GM23338 (cell line): ENCODE data around the gene TBX1. TPM values are rescaled to one million over a fixed set of nuclear protein-coding genes. Genes with fewer than 3 reads are reported as not detected.

Experiments
- ATAC-seq: fragments of 200-7000 bp; cut with Tn5 transposase; 3 replicates; pipeline ENCODE4 v1.9.1; 2020
- DNase-seq: peaks from one replicate; pipeline ENCODE4 v3.0.0-alpha.2; 2015; ENCODE audit warnings: low spot score
- H2AFZ ChIP-seq: fragments of 200-600 bp; sonication (generic); 2 replicates; pipeline ENCODE4 v1.8.0; 2016; ENCODE audit warnings: antibody characterized with exemption, mild to moderate bottlenecking, moderate library complexity
- H3F3A ChIP-seq: fragments of 200-600 bp; sonication (generic); replicated peaks from 2 replicates; pipeline ENCODE4 v1.8.0; 2017; ENCODE audit warnings: antibody characterized with exemption, mixed run types, low read depth
- H3K27ac ChIP-seq: fragments of 200-600 bp; sonication (generic); 2 replicates; pipeline ENCODE4 v1.6.1; 2016; ENCODE audit warnings: low read depth
- H3K27me3 ChIP-seq: fragments of 200-600 bp; sonication (generic); 2 replicates; pipeline ENCODE4 v1.8.0; 2016; ENCODE audit warnings: mild to moderate bottlenecking, mixed run types, moderate library complexity; ENCODE audit not compliant: insufficient read depth
- H3K36me3 ChIP-seq: fragments of 200-600 bp; sonication (generic); 2 replicates; pipeline ENCODE4 v1.8.0; 2016; ENCODE audit warnings: mild to moderate bottlenecking; ENCODE audit not compliant: insufficient read depth
- H3K4me1 ChIP-seq: fragments of 200-600 bp; sonication (generic); 2 replicates; pipeline ENCODE4 v1.8.0; 2016; ENCODE audit warnings: mild to moderate bottlenecking, moderate library complexity; ENCODE audit not compliant: insufficient read depth
- H3K4me2 ChIP-seq: fragments of 200-600 bp; sonication (generic); 2 replicates; pipeline ENCODE4 v1.7.1; 2017; ENCODE audit warnings: mixed run types
- H3K4me3 ChIP-seq: fragments of 200-600 bp; sonication (generic); 2 replicates; pipeline ENCODE4 v1.6.1; 2016; ENCODE audit warnings: mixed run types
- H3K79me2 ChIP-seq: fragments of 200-600 bp; sonication (generic); replicated peaks from 2 replicates; pipeline ENCODE4 v1.8.0; 2017; ENCODE audit warnings: mild to moderate bottlenecking; ENCODE audit not compliant: insufficient read depth
- H3K9me2 ChIP-seq: fragments of 200-600 bp; sonication (generic); 2 replicates; pipeline ENCODE4 v1.8.0; 2017; ENCODE audit not compliant: insufficient read depth
- H4K20me1 ChIP-seq: fragments of 200-600 bp; sonication (generic); replicated peaks from 2 replicates; pipeline ENCODE4 v1.8.0; 2017; ENCODE audit warnings: mild to moderate bottlenecking; ENCODE audit not compliant: insufficient read depth
- H3K27ac Mint-ChIP-seq: 2 replicates; pipeline ENCODE4 v1.8.0; 2020; ENCODE audit warnings: inconsistent platforms, mild to moderate bottlenecking, moderate library complexity, mixed read lengths
- H3K27me3 Mint-ChIP-seq: 3 replicates; pipeline ENCODE4 v1.8.0; 2022; ENCODE audit warnings: low read depth, mild to moderate bottlenecking, moderate library complexity, mixed read lengths, inconsistent platforms; ENCODE audit not compliant: insufficient read depth, poor library complexity
- H3K36me3 Mint-ChIP-seq: 3 replicates; pipeline ENCODE4 v1.8.0; 2021; ENCODE audit warnings: low read depth, mild to moderate bottlenecking, inconsistent platforms, moderate library complexity, mixed read lengths
- H3K4me1 Mint-ChIP-seq: 3 replicates; pipeline ENCODE4 v1.8.0; 2020; ENCODE audit warnings: mild to moderate bottlenecking, inconsistent platforms, mixed read lengths
- H3K4me3 Mint-ChIP-seq: 3 replicates; pipeline ENCODE4 v1.8.0; 2021; ENCODE audit warnings: moderate library complexity, mild to moderate bottlenecking, inconsistent platforms, mixed read lengths
- H3K9me3 Mint-ChIP-seq: 3 replicates; pipeline ENCODE4 v1.8.0; 2020; ENCODE audit warnings: moderate library complexity, mild to moderate bottlenecking, inconsistent platforms, mixed read lengths
- CTCF ChIP-seq, 2 experiments: fragments of 200-600 bp in 1 of 2; sonication (generic) in 1 of 2; conservative IDR thresholded peaks; 2 replicates each; pipeline versions ENCODE4 v1.5.1 to v1.6.1; 2016 to 2017; ENCODE audit warnings: antibody characterized with exemption in 2 of 2, low read depth in 2 of 2, mild to moderate bottlenecking in 2 of 2, moderate library complexity in 1 of 2
- ETS1 ChIP-seq: IDR thresholded peaks from 2 replicates; pipeline ENCODE4 v1.6.1; 2016; ENCODE audit warnings: antibody characterized with exemption
- EZH2 ChIP-seq: fragments of 200-600 bp; sonication (generic); IDR thresholded peaks from one replicate; pipeline ENCODE4 v1.8.0; 2017; ENCODE audit warnings: antibody characterized with exemption, mild to moderate bottlenecking, low read depth; ENCODE audit not compliant: unreplicated experiment
- EZH2phosphoT487 ChIP-seq: fragments of 200-600 bp; sonication (generic); IDR thresholded peaks from one replicate; pipeline ENCODE4 v1.8.1; 2018; ENCODE audit warnings: antibody characterized with exemption; ENCODE audit not compliant: unreplicated experiment
- JUNB ChIP-seq: IDR thresholded peaks from one replicate; pipeline ENCODE4 v1.6.1; 2016; ENCODE audit warnings: antibody characterized with exemption; ENCODE audit not compliant: unreplicated experiment
- NANOG ChIP-seq: IDR thresholded peaks from 2 replicates; pipeline ENCODE4 v1.6.1; 2016; ENCODE audit warnings: antibody characterized with exemption, borderline replicate concordance
- REST ChIP-seq: IDR thresholded peaks from one replicate; pipeline ENCODE4 v1.6.1; 2018; ENCODE audit warnings: antibody characterized with exemption; ENCODE audit not compliant: unreplicated experiment
- ZNF114 ChIP-seq: fragments of 250-450 bp; sonication (Bioruptor Pico); IDR thresholded peaks from 2 replicates; pipeline ENCODE4 v1.5.0; 2020; ENCODE audit warnings: mild to moderate bottlenecking, moderate library complexity
- ZNF331 ChIP-seq: fragments of 250-450 bp; sonication (Bioruptor Pico); IDR thresholded peaks from 2 replicates; pipeline ENCODE4 v1.5.0; 2020; ENCODE audit warnings: low read depth, mild to moderate bottlenecking, moderate library complexity
- polyA plus RNA-seq: library from polyadenylated mRNA; unstranded; fragments of >200 nt; fragmentation: Nextera tagmentation; extraction: Ambion mirVana; gene quantifications from 2 replicates; pipeline ENCODE4 v1.2.1, GENCODE V29; 2016
- total RNA-seq: library from RNA; depleted of rRNA; stranded (reverse); fragments of >200 nt; shearing (Covaris generic); gene quantifications from 2 replicates; pipeline ENCODE4 v1.2.3, GENCODE V29; 2014

TBX1 gene
- total and polyA plus RNA-seq, 2 experiments from 2014 or later = 0.19 to 0.66 TPM

GRCh38 chr22:19803736-19804267 is 43.2 kb downstream of the TBX1 start (continued):
- no peak for TF ChIP-seq CTCF (conservative IDR thresholded peaks at IDR 0.05; ENCODE audit: low read depth in 2 of 2)
- TF ChIP-seq ETS1 = no peak
- TF ChIP-seq EZH2 = no peak
- no peak for TF ChIP-seq EZH2phosphoT487
- TF ChIP-seq ZNF331 = no peak
- no peak for TF ChIP-seq JUNB
- TF ChIP-seq ZNF114 (CRISPR knock-in tag) = no peak

- no peaks in the 10 kb centered on the region for H3K9me2 ChIP-seq
- H2AFZ ChIP-seq = no peak overlapping the region
- no peaks in the 10 kb centered on the region for H3K27me3 ChIP-seq
- no peak for ATAC-seq
- no peaks in the 10 kb centered on the region for H3K79me2 ChIP-seq
- TF ChIP-seq NANOG = no peak
- H3K27me3 Mint-ChIP-seq = peaks cover 20% of the 10 kb centered on the region
- no peak overlapping the region for H3K4me2 ChIP-seq
- no peaks in the 10 kb centered on the region for H3K36me3 Mint-ChIP-seq
- no peaks in the 10 kb centered on the region for H4K20me1 ChIP-seq
- no peaks in the 10 kb centered on the region for H3K36me3 ChIP-seq
- no peaks in the 10 kb centered on the region; the same call in 2 of the 3 replicates for H3K9me3 Mint-ChIP-seq
- no peak overlapping the region for H3K4me3 Mint-ChIP-seq
- H3K27ac ChIP-seq = no peak overlapping the region
- no peak for DNase-seq
- H3K4me3 ChIP-seq = no peak overlapping the region
- no peak overlapping the region for H3K27ac Mint-ChIP-seq
- no peaks in the 10 kb centered on the region for H3F3A ChIP-seq
- no peaks in the 10 kb centered on the region for H3K4me1 ChIP-seq
- no peaks in the 10 kb centered on the region for H3K4me1 Mint-ChIP-seq
Measured at GRCh38 chr22:19805821-19806212, 45.2 kb downstream of the TBX1 start.

- Mint-ChIP-seq H3K27me3 (peaks cover 20% of the 10 kb centered on the region), H3K4me1 (no peaks in the 10 kb centered on the region), H3K36me3 (no peaks in the 10 kb centered on the region), H3K4me3 (no peak overlapping the region), H3K27ac (no peak overlapping the region), H3K9me3 (no peaks in the 10 kb centered on the region; the same call in 2 of the 3 replicates)
- Histone ChIP-seq H3K27ac (no peak overlapping the region), H3K4me2 (no peak overlapping the region), H3K27me3 (no peaks in the 10 kb centered on the region), H3K4me3 (no peak overlapping the region), H3K4me1 (no peaks in the 10 kb centered on the region), H3K79me2 (no peaks in the 10 kb centered on the region), H3F3A (no peaks in the 10 kb centered on the region), H4K20me1 (no peaks in the 10 kb centered on the region), H3K36me3 (no peaks in the 10 kb centered on the region), H3K9me2 (no peaks in the 10 kb centered on the region), H2AFZ (no peak overlapping the region)
- ATAC-seq = no peak
- DNase-seq = no peak
- TF ChIP-seq NANOG (no peak), CTCF (conservative IDR thresholded peaks at IDR 0.05; ENCODE audit: low read depth in 2 of 2) (no peak), EZH2 (no peak), REST (no peak), ZNF331 (no peak), ZNF114 (CRISPR knock-in tag) (no peak), EZH2phosphoT487 (no peak), ETS1 (no peak)
Measured at GRCh38 chr22:19806213-19807160, 45.9 kb downstream of the TBX1 start.
